GM18526 (cell line): ENCODE data around the gene TNPO3.

ENCODE experiments used
- POLR2A ChIP-seq: IDR thresholded peaks from 3 replicates; pipeline ENCODE4 v1.6.1; 2011; ENCODE audit not compliant: insufficient read length; ENCODE audit errors: extremely low read depth

TNPO3 gene

DNA sequence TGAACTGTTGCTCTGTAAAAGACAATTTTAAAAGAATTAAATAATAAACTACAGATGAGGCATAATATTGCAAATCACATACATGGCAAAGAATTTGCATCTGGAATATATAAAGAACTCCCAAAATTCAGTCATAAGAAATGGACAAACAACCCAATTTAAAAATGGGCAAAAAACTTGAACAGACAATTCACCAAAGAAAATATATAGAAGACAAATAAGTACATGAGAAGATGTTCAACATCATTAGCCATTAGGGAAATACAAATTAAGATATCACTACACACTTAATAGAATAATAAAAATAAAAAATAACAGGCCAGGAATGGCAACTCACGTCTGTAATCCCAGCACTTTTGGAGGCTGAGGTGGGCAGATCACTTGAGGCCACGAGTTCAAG lies 22.0 kb upstream of the TNPO3 start:
- TF ChIP-seq POLR2A = no peak

DNA sequence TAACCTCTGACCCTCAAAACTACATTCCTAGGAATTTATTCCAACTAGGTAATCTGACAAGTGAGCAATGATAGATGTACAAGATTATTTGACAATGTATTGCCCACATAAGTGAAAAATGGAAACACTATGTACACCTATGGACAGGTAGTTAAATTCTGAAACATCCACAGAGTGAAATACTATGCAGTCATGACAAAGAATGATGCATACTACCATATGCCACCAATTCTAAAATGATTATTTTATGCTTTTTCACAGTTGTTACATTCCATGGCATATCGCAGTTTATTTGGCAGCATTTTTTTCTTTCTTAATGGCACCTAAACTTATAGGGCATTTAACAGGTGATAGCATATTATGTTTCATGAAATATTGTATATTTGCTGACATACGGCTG lies 20.1 kb upstream of the TNPO3 start:
- no peak for TF ChIP-seq POLR2A

DNA sequence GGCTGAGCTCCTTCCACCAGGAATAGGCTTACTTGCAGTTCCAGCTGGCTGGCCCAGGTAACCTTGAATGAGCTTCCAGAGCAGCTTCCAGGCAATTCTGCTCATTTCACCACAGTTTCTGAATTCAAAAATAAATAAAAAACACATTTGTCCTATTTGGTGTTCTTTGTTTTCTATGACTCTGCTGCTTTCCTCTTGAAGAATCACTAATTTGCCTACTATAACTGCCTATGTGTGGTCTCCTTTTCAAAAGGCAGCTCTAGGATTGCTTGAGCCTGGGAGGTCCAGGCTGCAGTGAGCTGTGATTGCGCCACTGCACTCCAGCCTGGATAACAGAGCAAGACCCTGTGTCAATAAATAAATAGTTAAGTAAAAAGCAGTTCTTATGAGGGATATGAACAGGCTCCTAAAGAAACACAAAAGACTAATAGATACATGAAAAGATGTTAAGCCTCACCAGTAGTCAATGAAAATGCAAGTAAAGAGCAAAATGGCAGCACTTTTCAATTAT lies 19.5 kb upstream of the TNPO3 start:
- no peak for TF ChIP-seq POLR2A

DNA sequence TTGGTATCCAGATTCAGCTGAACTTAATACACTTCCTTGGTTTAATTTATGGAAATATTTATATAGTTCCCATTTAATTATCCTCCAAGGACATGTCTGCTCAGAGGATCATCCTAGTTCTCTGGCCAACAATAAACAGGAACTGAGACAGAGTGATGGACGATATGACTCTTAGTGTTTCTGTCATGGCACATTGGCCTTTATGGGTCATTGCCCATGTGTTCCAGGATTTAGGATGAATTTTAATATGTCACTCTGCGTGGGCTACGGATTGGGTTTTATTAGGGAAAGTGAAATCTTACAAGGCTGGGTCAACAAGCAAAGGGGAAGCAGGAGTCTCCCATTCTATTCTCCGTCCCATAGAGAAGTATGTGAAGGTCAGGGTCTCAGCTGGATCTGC lies 18.8 kb upstream of the TNPO3 start:
- no peak for TF ChIP-seq POLR2A

DNA sequence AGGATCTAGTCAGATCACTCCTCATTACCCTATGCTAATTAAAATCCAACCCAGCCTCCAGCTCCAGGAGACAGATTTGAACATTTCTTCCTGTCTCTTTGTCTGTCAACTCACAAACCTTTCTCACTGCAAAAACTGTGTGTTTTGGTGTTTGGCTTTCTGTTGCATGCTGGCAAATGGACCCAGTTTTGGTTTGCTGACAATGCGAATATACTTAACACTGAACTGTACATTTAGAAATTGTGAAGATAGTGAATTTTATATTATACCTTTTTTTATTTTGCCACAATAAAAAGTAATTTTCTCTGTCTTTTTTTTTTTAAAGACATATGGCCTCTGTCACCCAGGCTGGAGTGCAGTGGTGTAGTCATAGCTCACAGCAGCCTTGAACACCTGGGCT lies 18.3 kb upstream of the TNPO3 start:
- no peak for TF ChIP-seq POLR2A

DNA sequence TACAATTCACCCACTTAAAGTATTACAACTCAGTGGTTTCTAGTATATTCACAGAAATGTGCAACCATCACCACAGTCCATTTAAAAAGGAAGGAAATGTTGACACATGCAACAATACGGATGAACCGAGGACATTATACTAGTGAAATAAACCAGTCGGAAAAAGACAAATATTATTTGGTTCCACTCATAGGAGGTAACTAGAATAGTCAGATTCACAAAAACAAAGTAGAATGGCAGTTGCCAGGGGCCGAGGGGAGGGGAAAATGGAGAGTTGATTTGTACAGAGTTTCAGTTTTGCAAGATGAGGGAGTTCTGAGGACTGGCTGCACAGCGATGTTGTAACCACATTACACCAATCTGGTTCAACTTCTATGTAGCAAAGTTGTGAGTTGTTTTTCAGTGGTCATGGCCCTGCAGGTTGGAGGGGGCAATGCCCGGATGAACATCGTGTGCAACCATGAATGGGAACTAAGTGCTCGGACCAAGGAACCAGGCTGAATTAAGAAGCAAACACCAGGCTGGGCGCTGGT lies 17.6 kb upstream of the TNPO3 start:
- TF ChIP-seq POLR2A = no peak

DNA sequence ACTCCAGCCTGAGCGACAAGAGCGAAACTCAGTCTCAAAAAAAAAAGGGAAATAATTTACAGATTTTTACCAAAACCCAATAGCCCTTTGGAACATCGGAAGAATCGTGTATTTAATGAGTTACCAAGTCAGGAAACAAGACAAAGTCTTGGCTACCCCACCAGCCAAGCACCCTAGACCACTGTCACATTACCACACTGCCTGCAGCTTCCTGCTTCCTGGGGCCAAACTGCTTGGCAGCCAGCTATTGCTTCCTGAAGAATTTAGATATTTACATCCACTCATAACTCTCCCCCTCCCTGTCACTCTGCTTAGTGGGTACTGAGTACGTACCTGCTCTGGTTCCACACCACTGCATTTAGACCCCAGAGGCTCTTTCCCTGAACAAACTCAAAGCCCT lies 14.1 kb upstream of the TNPO3 start:
- no peak for TF ChIP-seq POLR2A

DNA sequence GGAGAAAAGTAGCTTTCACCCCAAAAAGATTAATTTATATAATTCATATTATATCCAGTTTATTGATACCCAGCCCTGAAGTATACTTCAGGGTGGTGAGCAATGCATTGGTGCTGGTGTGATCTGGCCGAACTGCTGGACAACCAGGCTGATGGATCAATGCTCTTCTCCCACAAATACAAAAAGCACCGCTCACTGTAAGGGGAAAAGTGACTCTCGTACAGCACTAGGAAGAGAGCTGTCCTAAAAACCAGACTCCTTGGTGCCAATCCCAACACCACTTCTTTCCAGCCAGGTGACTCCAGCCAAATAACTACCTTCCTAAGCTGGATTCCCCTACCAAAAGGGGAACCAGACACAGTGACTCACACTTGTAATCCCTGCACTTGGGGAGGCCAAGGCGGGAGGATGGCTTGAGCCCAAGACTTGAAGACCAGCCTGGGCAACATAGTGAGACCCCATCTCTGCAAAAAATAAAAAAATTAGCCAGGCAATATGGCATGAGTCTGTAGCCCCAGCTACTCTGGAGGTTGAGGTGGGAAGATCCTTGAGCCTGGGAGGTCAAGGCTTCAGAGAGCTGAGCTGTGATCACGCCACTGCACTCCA lies 13.1 kb upstream of the TNPO3 start:
- no peak for TF ChIP-seq POLR2A

DNA sequence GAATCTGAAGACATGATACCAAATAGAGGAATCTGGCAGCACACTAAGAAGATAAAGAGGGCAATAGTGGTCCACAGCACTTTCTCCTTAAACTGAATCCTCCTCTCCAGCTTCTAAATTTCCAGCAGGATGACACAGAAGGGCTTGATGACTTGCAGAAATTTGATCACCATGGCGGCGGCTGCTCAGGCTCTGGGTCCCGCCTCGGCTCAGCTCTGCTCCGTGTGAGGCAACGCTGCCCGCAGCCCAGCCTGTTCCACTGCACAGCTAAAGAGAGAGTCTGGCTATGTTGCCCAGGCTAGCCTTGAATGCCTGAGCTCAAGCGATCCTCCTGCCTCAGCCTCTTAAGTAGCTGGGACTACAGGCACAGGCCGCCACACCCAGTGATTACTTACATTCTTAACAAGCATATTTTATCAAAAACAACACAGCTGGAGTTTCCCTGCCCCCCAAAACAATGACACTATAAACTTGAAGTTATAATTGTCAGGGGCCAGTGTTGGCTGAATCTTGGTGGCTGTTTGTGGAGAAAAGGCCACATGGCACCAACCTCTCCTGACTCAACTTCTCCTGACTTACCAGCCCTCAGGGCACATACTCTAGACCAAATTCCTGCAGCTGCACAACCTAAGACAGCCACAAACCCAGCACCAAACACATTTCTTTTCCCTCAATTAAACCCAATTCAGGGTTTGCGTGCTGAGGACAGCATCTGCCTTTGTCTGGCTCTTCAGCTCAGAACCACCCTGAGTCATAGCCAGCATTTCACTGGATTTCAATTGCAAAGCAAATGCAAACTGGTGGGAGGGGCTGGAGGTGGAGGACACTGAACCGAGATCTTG lies 11.6 kb upstream of the TNPO3 start:
- TF ChIP-seq POLR2A = no peak

DNA sequence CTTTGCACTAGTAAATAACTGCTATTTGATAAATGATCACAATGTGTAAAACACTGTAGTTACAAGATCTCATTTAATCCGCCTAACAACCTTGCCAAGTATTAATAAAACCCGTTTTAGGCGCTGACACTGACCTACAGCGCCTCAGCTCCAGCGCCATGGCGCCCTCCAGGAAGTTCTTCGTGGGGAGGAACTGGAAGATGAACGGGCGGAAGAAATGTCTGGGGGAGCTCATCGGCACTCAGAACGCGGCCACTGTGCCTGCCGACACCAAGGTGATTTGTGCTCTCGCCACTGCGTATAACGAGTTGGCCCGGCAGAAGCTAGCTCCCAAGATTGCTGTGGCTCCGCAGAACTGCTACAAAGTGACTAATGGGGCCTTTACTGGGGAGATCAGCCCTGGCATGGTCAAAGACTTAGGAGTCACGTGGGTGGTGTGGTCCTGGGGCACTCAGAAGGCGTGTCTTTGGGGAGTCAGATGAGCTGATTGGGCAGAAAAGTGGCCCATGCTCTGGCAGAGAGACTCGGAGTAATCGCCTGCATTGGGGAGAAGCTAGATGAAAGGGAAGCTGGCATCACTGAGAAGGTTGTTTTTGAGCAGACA lies 1.1 kb upstream of the TNPO3 start:
- no peak for TF ChIP-seq POLR2A

DNA sequence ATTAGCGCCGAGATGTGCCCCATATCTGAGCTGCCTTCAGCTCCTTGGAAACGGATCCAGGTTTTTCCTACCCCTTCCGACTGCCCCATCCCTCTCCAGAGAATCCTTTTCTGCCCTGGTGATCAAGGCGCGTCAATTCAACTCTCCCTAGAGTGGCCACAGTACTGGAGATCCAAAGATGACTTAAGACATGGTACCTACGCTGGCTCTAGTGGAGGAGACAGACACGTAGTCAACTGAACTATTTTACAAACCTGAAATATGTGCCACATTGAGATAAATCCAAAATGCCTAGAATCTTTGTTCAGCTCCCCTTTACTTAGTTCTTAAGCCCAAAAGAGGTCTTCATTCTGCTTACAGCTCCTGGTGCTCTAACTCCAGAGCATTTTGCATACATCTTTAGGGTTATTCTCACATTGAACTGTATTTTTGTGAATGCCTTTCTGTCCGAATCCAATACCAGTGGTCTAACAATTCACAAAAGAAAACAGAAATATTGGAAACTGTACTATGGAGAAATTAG lies 444 bp upstream of the TNPO3 start:
- TF ChIP-seq POLR2A = no peak

GRCh38 chr7:129053938-129054437 lies 923 bp downstream of the TNPO3 start:
- TF ChIP-seq POLR2A = no peak

DNA sequence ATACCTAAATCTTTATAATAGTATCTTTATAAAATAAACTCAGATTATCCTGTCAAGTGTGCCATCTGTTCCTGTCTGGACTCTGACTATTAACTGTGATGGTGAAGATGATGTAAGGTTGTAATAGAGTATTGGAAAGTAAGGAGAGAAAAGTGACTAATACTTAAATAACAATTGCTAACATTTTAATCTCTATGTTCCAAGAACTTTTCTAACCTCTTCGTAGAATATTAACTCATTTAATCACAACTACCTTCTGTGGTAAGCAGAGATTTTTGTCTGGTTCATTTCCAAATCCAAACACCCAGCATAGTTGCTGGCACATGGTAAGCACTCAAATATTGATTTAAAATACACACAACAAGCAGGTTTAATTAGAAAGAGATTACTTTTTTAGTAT lies 2.5 kb downstream of the TNPO3 start:
- TF ChIP-seq POLR2A = no peak

- TF ChIP-seq POLR2A = no peak
Observed at GRCh38 chr7:129047761-129048160, 7.2 kb downstream of the TNPO3 start.

- TF ChIP-seq POLR2A = no peak
Observed at GRCh38 chr7:129045682-129046081, 9.2 kb downstream of the TNPO3 start.
